A549 (cell line): Measurements from ENCODE around the gene TAC1. TPM values are rescaled to one million over a fixed set of nuclear protein-coding genes. Genes with fewer than 3 reads are reported as not detected.

Experiments
- ATAC-seq, 2 experiments: fragments of 200-7000 bp in 1 of 2; fragments of >200 bp in 1 of 2; cut with Nextera tagmentation in 1 of 2; cut with Tn5 transposase in 1 of 2; 3 replicates each; pipeline versions ENCODE4 v1.8.0 to v1.9.1; 2018 to 2020; ENCODE audit warnings: mild to moderate bottlenecking in 1 of 2, moderate library complexity in 1 of 2
- CTCF ChIA-PET: fragments of 300-600 bp; sonication (Branson Sonifier 250); formaldehyde crosslinking; extraction: SDS; loops from one replicate; lab custom pipeline; 2021; ENCODE audit warnings: antibody characterized with exemption, inconsistent platforms; lab: Yijun Ruan, JAX
- POLR2A ChIA-PET: fragments of 350-600 bp; formaldehyde crosslinking; extraction: SDS; loops from one replicate; lab custom pipeline; 2021; ENCODE audit warnings: antibody characterized with exemption, inconsistent platforms; lab: Yijun Ruan, JAX
- DNase-seq, 2 experiments: peaks; one replicate each; pipeline versions ENCODE4 v3.0.0 to v3.0.0-alpha.2; 2011 to 2016; ENCODE audit warnings: low read depth in 1 of 2, low spot score in 1 of 2
- FAIRE-seq: peaks from 2 replicates; lab custom pipeline; 2011; peaks lifted over from hg19 to GRCh38; lab: Jason Lieb, UNC
- H3K27ac ChIP-seq, 2 experiments: fragments of >200 bp; sonication (Bioruptor Twin); formaldehyde crosslinking; 3 replicates each; pipeline ENCODE4 v1.5.1; 2016 to 2017
- H3K4me1 ChIP-seq: fragments of >200 bp; sonication (Bioruptor Twin); formaldehyde crosslinking; 3 replicates; pipeline ENCODE4 v1.6.1; 2016
- H3K4me2 ChIP-seq: fragments of >200 bp; sonication (Bioruptor Twin); formaldehyde crosslinking; 3 replicates; pipeline ENCODE4 v1.6.1; 2016
- H3K4me3 ChIP-seq: fragments of >200 bp; sonication (Bioruptor Twin); formaldehyde crosslinking; 3 replicates; pipeline ENCODE4 v1.5.1; 2016
- H3K9me3 ChIP-seq: fragments of >200 bp; sonication (Bioruptor Twin); formaldehyde crosslinking; 3 replicates; pipeline ENCODE4 v1.6.1; 2016
- CEBPB ChIP-seq, 2 experiments: fragments of >200 bp in 1 of 2; sonication (Bioruptor Twin) in 1 of 2; formaldehyde crosslinking in 1 of 2; IDR thresholded peaks; 2 replicates each; pipeline ENCODE4 v1.6.1; 2012 to 2016
- CHD2 ChIP-seq: fragments of 150-350 bp; IDR thresholded peaks from 2 replicates; pipeline ENCODE4 v1.6.1; 2014; ENCODE audit warnings: low read length; ENCODE audit not compliant: partially characterized antibody
- ESRRA ChIP-seq: fragments of 150-350 bp; IDR thresholded peaks from 2 replicates; pipeline ENCODE4 v1.6.1; 2014; ENCODE audit warnings: mild to moderate bottlenecking, low read length, borderline replicate concordance
- HDAC2 ChIP-seq: fragments of 200-600 bp; sonication (generic); IDR thresholded peaks from 2 replicates; pipeline ENCODE4 v1.6.1; 2016
- HEYL ChIP-seq: fragments of 250-450 bp; sonication (Bioruptor Pico); IDR thresholded peaks from 2 replicates; pipeline ENCODE4 v1.8.0; 2021; ENCODE audit warnings: mild to moderate bottlenecking, moderate library complexity
- JUNB ChIP-seq: fragments of >200 bp; sonication (Bioruptor Twin); formaldehyde crosslinking; IDR thresholded peaks from 2 replicates; pipeline ENCODE4 v1.6.1; 2016
- NFE2L2 ChIP-seq: fragments of 150-350 bp; conservative IDR thresholded peaks from 2 replicates; pipeline ENCODE4 v1.6.1; 2014; ENCODE audit warnings: low read length
- NR3C1 ChIP-seq: fragments of >200 bp; sonication (Bioruptor Twin); formaldehyde crosslinking; IDR thresholded peaks from 3 replicates; pipeline ENCODE4 v1.6.1; 2017
- POLR2A ChIP-seq: IDR thresholded peaks from 2 replicates; pipeline ENCODE4 v1.6.1; 2012; ENCODE audit warnings: mild to moderate bottlenecking, low read length
- POLR2AphosphoS2 ChIP-seq: conservative IDR thresholded peaks from 2 replicates; pipeline ENCODE4 v1.6.1; 2012; ENCODE audit warnings: low read length, improper control_type of control experiment, inconsistent platforms
- RAD21 ChIP-seq, 2 experiments: fragments of >200 bp in 1 of 2; sonication (Bioruptor Twin) in 1 of 2; formaldehyde crosslinking in 1 of 2; IDR thresholded peaks in 1 of 2; conservative IDR thresholded peaks in 1 of 2; 2 replicates in 1 of 2; 3 replicates in 1 of 2; pipeline ENCODE4 v1.6.1; 2012 to 2018; ENCODE audit warnings: inconsistent platforms in 1 of 2
- ZC3H11A ChIP-seq: fragments of 450-650 bp; IDR thresholded peaks from 2 replicates; pipeline ENCODE4 v1.6.1; 2014; ENCODE audit warnings: antibody characterized with exemption, mild to moderate bottlenecking
- ZFP36 ChIP-seq: fragments of 450-650 bp; IDR thresholded peaks from 2 replicates; pipeline ENCODE4 v1.6.1; 2014; ENCODE audit warnings: borderline replicate concordance; ENCODE audit not compliant: partially characterized antibody
- WGBS: methylation state at CpG from one replicate; pipeline ENCODE4 v1.1.6; 2017; ENCODE audit errors: missing lambda C conversion rate; 5-methylcytosine and 5-hydroxymethylcytosine counted together
- polyA plus RNA-seq, 4 experiments: library from polyadenylated mRNA; depleted of rRNA in 3 of 4; stranded (reverse); fragments of >200 nt; fragmentation: RNase III in 1 of 4; extraction: RNeasy Plus Mini Kit Qiagen cat#74134 plus additional on column Dnase treatment in 1 of 4; gene quantifications; 2 replicates in 3 of 4; 3 replicates in 1 of 4; pipeline ENCODE4 v1.2.3, GENCODE V29; 2011 to 2017
- TF ChIP-seq, protein P1 (sequence below): fragments of 200-600 bp; sonication (generic); IDR thresholded peaks from 2 replicates; pipeline ENCODE4 v1.6.1; 2016; ENCODE audit warnings: antibody characterized with exemption, mild to moderate bottlenecking, moderate library complexity
- TF ChIP-seq, protein P2 (sequence below): fragments of >200 bp; sonication (Bioruptor Twin); formaldehyde crosslinking; IDR thresholded peaks from 3 replicates; pipeline ENCODE4 v1.6.1; 2016
- TF ChIP-seq, protein P3 (sequence below): fragments of 450-650 bp; IDR thresholded peaks from 2 replicates; pipeline ENCODE4 v1.6.1; 2014; ENCODE audit warnings: antibody characterized with exemption
- TF ChIP-seq, protein P4 (sequence below): IDR thresholded peaks from 2 replicates; pipeline ENCODE4 v1.6.1; 2012
- TF ChIP-seq, protein P5 (sequence below): fragments of 250-450 bp; sonication (Bioruptor Pico); IDR thresholded peaks from 2 replicates; pipeline ENCODE4 v1.5.0; 2020; ENCODE audit warnings: low read depth, mild to moderate bottlenecking, moderate library complexity

TAC1 gene
- polyA plus RNA-seq, 2 of the 4 experiments (the other 2 are of a cell fraction), result not detected

DNA sequence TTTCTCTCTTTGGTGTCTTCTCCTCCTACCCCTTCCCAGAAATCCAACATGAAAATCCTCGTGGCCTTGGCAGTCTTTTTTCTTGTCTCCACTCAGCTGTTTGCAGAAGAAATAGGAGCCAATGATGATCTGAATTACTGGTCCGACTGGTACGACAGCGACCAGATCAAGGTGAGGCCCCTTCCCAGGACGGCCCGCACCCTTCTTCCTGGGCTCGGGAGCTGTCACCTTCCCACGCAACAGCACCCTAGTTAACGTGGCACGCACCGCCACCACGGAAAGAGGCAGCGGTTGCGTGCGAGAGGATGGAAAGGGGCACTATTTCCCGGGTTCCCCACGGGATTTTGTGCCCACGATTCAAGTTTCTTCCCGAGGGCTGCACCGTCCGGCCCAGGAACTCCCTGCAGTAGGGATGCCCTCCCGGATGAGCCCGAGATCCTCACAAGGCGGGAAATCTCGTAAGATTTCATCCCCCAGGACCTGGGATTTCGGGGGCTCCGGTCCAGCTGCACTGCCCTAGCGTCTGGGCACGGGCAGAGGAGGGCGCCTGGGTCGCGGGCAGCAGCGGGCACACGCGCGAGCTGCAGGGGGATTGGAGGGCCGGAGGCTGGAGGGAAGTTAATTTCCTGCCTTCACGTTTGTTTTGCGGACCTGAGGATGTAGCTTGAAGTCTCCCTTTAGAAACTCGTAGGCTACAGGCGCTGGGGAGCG is 834 bp downstream of the TAC1 start (continued):
- TF ChIP-seq, protein P1, sequence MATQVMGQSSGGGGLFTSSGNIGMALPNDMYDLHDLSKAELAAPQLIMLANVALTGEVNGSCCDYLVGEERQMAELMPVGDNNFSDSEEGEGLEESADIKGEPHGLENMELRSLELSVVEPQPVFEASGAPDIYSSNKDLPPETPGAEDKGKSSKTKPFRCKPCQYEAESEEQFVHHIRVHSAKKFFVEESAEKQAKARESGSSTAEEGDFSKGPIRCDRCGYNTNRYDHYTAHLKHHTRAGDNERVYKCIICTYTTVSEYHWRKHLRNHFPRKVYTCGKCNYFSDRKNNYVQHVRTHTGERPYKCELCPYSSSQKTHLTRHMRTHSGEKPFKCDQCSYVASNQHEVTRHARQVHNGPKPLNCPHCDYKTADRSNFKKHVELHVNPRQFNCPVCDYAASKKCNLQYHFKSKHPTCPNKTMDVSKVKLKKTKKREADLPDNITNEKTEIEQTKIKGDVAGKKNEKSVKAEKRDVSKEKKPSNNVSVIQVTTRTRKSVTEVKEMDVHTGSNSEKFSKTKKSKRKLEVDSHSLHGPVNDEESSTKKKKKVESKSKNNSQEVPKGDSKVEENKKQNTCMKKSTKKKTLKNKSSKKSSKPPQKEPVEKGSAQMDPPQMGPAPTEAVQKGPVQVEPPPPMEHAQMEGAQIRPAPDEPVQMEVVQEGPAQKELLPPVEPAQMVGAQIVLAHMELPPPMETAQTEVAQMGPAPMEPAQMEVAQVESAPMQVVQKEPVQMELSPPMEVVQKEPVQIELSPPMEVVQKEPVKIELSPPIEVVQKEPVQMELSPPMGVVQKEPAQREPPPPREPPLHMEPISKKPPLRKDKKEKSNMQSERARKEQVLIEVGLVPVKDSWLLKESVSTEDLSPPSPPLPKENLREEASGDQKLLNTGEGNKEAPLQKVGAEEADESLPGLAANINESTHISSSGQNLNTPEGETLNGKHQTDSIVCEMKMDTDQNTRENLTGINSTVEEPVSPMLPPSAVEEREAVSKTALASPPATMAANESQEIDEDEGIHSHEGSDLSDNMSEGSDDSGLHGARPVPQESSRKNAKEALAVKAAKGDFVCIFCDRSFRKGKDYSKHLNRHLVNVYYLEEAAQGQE, result no peak
- TF ChIP-seq CHD2 (no peak), ZFP36 (no peak), JUNB (no peak), NR3C1 (no peak), ZC3H11A (no peak), NFE2L2 (no peak), ESRRA (no peak)
- TF ChIP-seq, protein P2, sequence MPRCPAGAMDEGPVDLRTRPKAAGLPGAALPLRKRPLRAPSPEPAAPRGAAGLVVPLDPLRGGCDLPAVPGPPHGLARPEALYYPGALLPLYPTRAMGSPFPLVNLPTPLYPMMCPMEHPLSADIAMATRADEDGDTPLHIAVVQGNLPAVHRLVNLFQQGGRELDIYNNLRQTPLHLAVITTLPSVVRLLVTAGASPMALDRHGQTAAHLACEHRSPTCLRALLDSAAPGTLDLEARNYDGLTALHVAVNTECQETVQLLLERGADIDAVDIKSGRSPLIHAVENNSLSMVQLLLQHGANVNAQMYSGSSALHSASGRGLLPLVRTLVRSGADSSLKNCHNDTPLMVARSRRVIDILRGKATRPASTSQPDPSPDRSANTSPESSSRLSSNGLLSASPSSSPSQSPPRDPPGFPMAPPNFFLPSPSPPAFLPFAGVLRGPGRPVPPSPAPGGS, result no peak
- TF ChIP-seq, all 56 proteins: peak for 0

DNA sequence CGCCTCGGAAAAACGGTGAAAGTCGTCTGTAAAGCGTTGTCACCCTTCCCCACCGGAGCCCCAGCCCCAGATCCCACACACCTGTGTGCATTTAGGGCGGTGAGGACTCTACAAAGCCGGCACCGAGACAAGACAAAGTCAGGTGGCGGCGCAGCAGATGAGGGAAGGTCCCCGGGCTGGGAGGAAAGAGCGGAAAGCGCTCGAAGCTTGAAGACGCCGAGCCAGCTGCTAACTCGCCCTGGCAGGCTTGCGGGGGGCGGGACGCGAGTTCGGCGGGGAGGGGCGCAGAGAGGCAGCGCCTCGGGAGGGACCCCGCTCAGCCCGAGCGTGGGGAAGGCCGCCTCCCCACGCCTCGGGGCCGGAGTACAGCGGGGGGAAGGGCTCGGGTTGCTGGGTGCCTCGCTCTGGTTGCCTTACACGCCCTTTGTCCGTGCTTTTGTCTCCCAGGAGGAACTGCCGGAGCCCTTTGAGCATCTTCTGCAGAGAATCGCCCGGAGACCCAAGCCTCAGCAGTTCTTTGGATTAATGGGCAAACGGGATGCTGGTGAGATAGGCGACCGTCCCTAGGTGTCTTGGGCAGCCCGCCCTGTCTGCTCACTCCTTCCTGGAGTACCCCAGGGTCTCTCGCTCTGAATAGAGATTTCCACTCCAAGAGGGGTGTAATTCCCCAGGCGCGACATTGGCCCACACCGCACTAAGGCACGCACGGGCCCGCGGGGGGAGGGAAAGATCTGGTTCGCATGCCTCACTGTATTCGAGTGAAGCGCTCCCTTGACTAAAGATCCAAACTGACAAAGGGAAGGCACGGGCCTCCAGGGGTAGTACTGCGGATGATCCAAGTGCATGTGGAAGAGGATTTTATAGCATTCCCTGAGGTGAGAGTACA is 1.6 kb downstream of the TAC1 start:
- Histone ChIP-seq H3K4me2 (peak overlapping the region; percentile 61), H3K4me3 (peak overlapping the region; percentile 24; the same call in 2 of the 3 replicates), H3K9me3 (no peaks in the 10 kb centered on the region), H3K27ac (no peak overlapping the region), H3K4me1 (peaks cover 5% of the 10 kb centered on the region; the same call in 2 of the 3 replicates)
- WGBS, result 20% methylated on average over 47 of the region's 59 CpGs
- DNase-seq, result no peak
- ChIA-PET POLR2A (no interaction called here), CTCF (no interaction called here)
- peak; percentile 30 to 57; a peak in 3 of 6 replicates for ATAC-seq
- FAIRE-seq, result no peak
- TF ChIP-seq POLR2A (no peak), RAD21 (conservative IDR thresholded peaks at IDR 0.05 in 1 of 2, IDR thresholded peaks at IDR 0.05 in 1 of 2) (no peak), HDAC2 (no peak), POLR2AphosphoS2 (no peak), HEYL (CRISPR knock-in tag) (no peak), CEBPB (IDR thresholded peaks at IDR 0.05) (no peak)
- TF ChIP-seq, protein P3, sequence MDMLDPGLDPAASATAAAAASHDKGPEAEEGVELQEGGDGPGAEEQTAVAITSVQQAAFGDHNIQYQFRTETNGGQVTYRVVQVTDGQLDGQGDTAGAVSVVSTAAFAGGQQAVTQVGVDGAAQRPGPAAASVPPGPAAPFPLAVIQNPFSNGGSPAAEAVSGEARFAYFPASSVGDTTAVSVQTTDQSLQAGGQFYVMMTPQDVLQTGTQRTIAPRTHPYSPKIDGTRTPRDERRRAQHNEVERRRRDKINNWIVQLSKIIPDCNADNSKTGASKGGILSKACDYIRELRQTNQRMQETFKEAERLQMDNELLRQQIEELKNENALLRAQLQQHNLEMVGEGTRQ, result no peak
- TF ChIP-seq, protein P4, sequence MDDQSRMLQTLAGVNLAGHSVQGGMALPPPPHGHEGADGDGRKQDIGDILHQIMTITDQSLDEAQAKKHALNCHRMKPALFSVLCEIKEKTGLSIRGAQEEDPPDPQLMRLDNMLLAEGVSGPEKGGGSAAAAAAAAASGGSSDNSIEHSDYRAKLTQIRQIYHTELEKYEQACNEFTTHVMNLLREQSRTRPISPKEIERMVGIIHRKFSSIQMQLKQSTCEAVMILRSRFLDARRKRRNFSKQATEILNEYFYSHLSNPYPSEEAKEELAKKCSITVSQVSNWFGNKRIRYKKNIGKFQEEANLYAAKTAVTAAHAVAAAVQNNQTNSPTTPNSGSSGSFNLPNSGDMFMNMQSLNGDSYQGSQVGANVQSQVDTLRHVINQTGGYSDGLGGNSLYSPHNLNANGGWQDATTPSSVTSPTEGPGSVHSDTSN, result no peak
- TF ChIP-seq, protein P5, sequence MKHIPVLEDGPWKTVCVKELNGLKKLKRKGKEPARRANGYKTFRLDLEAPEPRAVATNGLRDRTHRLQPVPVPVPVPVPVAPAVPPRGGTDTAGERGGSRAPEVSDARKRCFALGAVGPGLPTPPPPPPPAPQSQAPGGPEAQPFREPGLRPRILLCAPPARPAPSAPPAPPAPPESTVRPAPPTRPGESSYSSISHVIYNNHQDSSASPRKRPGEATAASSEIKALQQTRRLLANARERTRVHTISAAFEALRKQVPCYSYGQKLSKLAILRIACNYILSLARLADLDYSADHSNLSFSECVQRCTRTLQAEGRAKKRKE (CRISPR knock-in tag), result no peak
- TF ChIP-seq, all 56 proteins: peak for 0
